Kidney glomerular epithelial cell (primary cell): ENCODE measurements around the gene ELL2.
"Not testable (repeated sequence)": the region's sequence is repeated elsewhere in the genome, so short reads cannot be mapped to it uniquely, and the experiment has no call there.

Source experiments
- DNase-seq: peaks from one replicate; lab custom pipeline; 2025; lab: John Stamatoyannopoulos, UW

Gene ELL2

DNA sequence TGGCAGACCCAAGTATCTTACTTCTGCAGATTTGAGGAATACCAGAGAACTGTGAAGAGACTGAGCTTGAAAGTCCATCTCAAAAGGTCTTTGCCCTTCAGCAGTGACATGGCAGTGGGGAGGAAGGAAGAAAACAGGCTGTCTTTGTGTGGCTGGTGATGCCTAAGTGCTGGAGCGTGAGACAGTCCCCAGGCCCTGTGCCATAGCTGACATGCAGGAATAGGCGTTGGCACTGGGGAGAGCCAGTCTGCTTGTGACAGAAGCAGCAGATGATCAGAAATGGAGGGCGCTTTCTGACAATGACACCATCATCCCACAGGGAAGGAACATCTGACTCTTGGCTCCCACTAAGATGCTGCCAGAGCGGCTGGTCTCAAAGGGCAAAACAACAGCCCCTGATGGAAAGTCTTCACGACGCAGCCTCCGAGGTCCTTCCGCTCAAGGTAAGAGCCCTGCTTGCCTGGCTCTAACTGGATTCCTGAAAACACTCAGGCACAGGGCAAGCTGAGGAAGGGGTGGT, 123.6 kb downstream of the ELL2 start:
- no peak for DNase-seq

DNA sequence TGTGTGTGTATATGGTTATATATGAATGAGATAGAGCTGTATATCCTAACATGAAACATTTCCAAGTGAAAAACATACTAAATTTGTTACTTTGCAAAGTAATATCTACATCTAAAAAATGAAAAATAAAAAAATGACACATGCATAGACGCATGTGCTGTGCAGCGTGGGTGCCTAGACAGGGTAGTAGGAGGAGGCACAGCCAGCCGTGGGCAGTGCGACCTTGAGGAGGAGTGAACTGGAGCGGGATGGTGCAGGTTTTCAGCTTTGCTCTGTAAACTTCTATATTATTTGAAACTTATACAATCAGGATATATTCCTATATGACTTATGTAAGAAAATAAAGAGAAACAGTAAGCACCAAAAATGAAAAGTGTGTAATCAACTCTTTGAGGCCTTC, 124.2 kb downstream of the ELL2 start:
- no peak for DNase-seq

DNA sequence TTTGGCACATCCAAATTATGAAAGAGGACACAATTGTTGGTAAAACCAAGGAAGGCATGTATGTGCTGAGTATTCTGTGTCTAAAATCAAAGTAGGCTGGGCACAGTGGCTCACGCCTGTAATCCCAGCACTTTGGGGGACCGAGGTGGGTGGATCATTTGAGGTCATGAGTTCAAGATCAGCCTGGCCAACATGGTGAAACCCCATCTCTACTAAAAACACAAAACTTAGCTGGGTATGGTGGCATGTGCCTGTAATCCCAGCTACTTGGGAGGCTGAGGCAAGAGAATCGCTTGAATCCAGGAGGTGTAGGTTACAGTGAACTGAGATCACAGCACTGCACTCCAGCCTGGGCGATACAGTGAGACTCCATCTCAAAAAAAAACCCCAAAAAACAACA, 124.7 kb downstream of the ELL2 start:
- not testable (repeated sequence) for DNase-seq

DNA sequence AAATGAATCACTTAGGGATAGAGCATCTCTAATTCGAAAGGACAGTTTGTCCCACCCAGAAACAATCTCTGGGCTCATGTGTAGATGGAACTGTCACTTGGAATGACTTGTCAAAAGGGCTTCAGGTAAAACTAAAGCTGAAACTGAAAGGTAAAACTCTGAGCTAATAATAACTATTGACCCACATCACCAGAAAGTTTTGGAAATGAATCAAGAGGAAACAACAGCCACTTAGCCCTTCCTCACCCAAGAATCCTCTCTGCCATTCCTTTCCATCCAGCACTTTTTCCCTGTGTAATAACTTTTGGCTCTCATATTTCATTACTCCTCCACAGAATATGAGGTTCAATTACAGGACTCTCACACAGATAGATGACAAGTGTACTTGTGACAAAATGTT, 125.1 kb downstream of the ELL2 start:
- DNase-seq = no peak

DNA sequence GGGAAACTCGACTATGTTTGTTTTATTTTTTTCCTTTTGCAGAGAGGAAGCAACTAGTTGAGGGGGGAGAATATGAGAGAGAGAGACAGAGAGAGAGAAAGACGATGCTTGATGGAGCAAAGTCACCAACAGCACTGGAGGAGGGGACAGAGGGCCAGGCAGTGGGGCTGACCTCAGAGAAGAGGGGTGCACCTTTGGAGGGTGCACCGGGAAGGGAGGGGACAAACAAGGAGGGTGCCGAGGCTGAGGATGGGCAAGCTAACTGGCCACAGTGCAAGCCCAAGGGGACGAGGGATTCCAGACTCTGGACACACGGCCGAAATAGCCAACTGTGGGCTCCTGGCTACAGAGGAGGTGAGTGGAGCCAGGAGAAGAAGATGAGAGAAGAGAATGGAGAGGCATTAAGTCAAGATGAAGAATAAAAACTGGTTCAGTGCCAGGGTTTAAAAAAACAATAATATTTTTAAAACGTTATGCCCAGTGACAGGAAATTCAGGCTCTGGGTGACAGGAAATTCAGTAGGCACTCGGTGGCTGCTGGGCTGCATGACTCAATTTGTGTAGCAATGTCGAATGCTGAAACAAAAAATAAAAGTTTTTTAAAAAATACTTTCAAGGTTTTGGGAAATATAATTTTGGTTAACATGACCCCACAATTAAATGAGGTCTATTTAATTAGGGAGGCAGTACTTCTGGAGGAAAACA, 125.8 kb downstream of the ELL2 start:
- DNase-seq = no peak
